ENCODE data around the gene PDE4DIP.
"Not testable (repeated sequence)": the region's sequence is repeated elsewhere in the genome, so short reads cannot be mapped to it uniquely, and the experiment has no call there.

The PDE4DIP gene

GRCh38 chr1:148966084-148966483 lies 121.9 kb downstream of the PDE4DIP start:
- DNase-seq (ENCODE audit: low spot score); FAIRE-seq: not testable (repeated sequence)

GRCh38 chr1:148967580-148967979 lies 123.4 kb downstream of the PDE4DIP start:
- not testable (repeated sequence) for FAIRE-seq; DNase-seq (ENCODE audit: low spot score)

DNA sequence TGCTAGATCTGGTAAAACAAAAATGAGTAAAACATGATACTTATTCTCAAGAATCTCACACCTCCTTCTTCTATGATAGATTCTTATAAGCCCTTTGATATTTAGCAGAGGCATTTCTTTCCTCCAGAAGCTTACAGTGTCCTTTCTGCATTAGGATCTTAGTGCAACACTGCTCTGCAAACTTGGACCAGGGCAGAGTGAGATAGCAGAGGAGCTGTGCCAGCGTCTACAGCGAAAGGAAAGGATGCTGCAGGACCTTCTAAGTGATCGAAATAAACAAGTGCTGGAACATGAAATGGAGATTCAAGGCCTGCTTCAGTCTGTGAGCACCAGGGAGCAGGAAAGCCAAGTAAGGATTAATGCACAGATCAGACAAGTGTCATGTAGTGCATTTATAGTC lies 124.5 kb downstream of the PDE4DIP start:
- not testable (repeated sequence) for DNase-seq (ENCODE audit: low spot score); FAIRE-seq

DNA sequence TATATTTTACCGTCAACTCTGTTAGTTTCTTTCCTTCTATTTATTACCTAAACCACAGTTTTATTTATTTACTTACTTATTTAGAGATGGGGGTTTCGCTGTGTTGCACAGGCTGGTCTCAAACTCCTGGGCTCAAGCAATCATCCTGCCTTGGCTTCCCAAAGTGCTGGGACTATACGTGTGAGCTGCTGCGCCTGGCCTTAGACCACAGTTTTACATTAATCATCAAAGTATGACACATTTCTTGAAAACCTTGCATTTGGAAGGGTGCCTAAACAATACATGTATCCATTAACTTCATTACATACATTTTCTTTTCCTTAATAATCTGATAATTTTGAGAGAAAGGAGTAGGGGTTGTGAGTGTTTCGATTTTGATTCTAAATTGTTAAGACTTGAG lies 124.9 kb downstream of the PDE4DIP start:
- DNase-seq (ENCODE audit: low spot score); FAIRE-seq: not testable (repeated sequence)

- not testable (repeated sequence) for FAIRE-seq; DNase-seq (ENCODE audit: low spot score)
These were observed 131.2 kb downstream of the PDE4DIP start for GRCh38 chr1:148975453-148975852.

DNA sequence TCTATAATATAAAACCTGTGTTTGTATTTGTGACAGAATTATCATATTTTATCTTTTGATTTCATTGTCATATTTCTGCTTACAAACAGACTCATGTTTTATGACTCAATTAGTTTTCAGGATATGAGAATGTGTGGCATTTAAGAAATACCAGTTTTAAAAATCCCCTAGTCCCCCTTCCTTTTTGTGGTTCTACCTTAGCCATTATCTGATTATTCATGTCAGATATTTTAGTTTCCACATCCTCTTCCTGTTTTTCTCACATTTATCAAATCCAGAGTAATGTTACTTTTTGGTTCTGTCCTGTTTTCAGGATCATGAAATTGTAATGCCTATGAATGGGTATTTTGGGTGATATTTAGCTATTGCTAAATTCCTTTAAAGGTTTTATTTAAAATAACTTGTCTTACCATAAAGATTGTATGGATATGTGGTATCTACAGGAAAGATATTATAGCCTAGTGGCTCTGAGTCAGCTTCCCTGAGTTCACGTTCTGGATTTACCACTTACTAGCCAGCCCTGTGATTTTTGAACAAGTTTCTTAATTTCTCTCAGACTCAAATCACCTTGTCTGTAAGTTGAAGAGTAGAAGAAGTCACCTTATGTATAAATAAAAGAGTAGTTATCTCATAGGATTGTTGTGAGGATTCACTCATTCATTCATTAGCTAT lies 131.8 kb downstream of the PDE4DIP start:
- DNase-seq (ENCODE audit: low spot score); FAIRE-seq: not testable (repeated sequence)

DNA sequence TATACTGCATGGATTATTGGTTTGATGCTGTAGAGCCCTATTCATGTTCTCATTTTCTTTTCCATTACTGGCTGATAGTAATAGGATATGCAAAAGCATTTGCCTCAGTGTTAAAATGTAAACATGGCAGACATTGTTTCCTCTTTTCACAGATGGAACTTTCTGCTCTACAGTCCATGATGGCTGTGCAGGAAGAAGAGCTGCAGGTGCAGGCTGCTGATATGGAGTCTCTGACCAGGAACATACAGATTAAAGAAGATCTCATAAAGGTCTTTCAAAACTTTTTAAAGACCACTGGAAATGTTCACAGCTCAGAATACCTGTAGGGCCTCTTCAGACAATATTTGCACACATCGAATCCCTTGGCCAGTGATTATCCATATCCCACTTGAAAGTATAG lies 133.6 kb downstream of the PDE4DIP start:
- FAIRE-seq; DNase-seq (ENCODE audit: low spot score): not testable (repeated sequence)

GRCh38 chr1:148989378-148989777 lies 145.2 kb downstream of the PDE4DIP start:
- not testable (repeated sequence) for DNase-seq (ENCODE audit: low spot score); FAIRE-seq

DNA sequence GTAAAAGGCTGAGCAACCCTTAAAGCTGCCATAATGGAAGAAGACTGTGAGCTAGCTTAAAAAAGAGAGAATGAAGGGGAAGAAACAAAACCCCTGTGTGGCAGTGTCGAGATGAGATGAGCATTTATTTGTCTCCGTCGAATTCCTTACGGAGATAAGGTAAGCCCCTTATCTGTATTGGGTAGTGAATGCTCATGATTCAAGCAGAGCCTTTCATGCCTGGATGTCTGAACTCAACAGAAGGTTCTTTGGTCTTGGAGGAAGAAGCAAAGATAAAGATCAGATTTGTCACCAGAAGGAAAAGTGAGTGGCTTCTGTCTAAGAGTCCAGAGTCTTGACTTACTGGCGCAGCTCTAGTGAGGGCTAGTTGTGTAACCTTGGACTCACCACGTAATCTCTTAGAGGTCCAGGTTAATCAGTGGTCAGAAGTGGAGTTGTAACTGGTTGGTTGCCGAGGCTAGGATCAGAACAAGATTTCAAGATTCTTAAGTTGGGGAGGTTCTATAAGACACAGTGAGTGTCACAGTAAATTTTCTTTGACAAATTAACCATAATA lies 146.1 kb downstream of the PDE4DIP start:
- not testable (repeated sequence) for FAIRE-seq; DNase-seq (ENCODE audit: low spot score)

DNA sequence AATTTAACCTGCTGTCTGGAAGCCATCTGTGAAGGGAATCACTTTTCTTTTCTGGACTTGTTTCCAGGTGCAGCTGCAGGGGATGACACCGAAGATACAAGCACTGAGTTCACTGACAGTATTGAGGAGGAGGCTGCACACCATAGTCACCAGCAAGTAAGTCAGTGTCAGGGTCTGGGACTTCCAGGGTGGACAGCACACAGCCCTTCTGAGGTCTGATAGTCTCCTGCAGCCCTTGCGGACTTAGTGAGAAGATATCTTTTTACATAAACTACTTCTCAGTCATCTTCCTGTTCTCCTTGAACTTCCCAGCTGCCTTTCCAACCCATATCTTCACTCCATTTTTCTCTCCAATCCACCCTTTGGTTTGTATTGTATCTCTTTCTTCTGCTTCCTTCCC lies 147.6 kb downstream of the PDE4DIP start:
- peak; percentile 63 for FAIRE-seq

DNA sequence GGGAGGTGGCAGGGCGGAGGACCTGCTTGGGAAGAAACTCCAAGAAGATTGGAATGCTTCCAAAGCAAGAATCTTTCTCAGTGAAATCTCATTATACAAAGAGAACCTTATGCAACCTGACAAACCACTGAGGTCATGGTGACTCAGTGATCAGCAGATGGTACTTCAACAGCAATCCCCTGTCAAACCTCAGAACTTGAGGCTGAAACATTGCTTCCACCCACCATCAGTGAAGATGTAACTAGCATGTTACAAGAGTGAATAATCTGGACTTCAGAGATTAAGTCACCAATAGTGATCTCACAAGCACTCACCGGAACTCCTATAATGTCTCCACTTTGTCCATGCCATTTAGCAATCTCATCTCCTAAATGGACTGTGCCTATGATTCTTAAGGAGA lies 148.1 kb downstream of the PDE4DIP start:
- FAIRE-seq, result peak; percentile 66
- not testable (repeated sequence) for DNase-seq (ENCODE audit: low spot score)

More for the DNA sequence above, 147.6 kb downstream of the PDE4DIP start:
- DNase-seq (ENCODE audit: low spot score), result not testable (repeated sequence)

GRCh38 chr1:148996449-148997224 lies 152.4 kb downstream of the PDE4DIP start:
- DNase-seq (ENCODE audit: low spot score); FAIRE-seq: not testable (repeated sequence)

- not testable (repeated sequence) for FAIRE-seq; DNase-seq (ENCODE audit: low spot score)
These were observed 153.2 kb downstream of the PDE4DIP start for GRCh38 chr1:148997405-148997804.

DNA sequence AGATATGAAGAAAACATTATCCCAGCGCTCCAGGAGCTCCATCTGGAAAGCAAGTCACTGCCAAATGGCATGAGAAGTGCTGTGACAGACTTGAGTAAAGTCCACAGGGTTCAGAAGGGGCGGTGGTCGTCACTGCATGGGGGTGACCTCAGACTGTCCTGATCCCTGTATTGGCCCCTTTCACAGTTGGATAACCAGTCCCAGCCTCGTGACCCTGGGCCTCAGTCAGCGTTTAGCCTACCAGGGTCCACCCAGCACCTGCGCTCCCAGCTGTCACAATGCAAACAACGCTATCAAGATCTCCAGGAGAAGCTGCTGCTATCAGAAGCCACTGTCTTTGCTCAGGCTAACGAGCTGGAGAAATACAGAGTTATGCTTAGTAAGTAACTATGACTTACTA lies 158.4 kb downstream of the PDE4DIP start:
- DNase-seq (ENCODE audit: low spot score); FAIRE-seq: not testable (repeated sequence)

DNA sequence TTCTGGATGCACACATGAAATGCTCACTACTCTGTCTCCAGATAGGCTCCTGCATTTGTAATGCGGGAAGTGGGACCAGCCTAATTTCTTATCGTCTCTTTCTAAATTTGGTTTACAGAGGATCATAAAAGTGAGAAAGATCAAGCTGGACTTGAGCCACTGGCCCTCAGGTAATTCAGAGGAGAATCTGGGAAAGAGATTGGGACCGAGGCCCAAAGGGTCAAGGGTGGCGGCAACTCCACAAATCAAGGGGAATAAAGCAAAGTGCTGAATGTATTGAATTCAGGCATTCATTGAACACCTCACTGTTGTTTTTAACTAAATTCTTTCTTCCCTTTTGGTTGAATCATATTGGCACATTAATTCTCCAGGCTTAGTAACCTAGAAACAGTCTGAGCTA lies 164.1 kb downstream of the PDE4DIP start:
- not testable (repeated sequence) for FAIRE-seq; DNase-seq (ENCODE audit: low spot score)

- DNase-seq (ENCODE audit: low spot score); FAIRE-seq: not testable (repeated sequence)
These were observed 164.5 kb downstream of the PDE4DIP start for GRCh38 chr1:149008769-149009168.

DNA sequence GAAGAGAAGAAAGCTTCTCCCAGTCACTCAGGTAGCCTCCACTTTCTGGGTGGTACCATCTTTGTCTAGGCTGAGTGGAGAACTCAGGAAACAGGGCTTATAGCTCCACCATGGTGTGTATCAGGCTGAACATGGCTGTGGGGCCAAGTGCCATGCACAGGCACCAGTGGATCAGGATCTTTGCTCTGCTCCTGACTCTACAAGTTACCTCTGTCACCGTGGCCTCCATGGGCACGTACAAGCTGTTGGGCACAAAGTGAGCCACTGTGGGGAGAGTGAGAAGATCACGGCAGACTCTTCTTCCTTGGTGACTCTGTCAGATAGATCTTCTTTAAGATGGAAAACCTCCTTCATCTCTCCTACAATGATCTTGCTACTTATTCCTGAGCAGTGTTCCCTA lies 165.5 kb downstream of the PDE4DIP start:
- not testable (repeated sequence) for DNase-seq (ENCODE audit: low spot score); FAIRE-seq

- DNase-seq (ENCODE audit: low spot score); FAIRE-seq: not testable (repeated sequence)
These were observed 168.4 kb downstream of the PDE4DIP start for GRCh38 chr1:149012599-149012998.

DNA sequence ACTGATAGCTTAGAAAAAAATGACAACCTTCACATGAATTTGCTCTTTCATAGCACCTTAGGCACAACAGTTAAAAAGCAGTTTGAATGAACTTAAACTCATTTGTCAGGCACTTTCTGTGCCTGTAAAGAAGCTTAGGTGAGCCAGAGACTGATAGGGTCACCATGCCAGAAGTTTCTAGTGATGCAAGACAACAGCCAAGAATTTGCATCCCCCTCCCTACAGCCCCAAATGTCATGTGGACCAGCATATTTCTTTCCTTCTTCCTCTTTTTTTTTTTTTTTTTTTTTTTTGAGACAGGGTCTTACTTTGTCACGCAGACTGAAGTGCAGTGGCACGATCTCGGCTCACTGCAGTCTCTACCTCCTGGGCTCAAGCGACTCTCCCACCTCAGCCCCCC lies 169.3 kb downstream of the PDE4DIP start:
- not testable (repeated sequence) for DNase-seq (ENCODE audit: low spot score); FAIRE-seq

- not testable (repeated sequence) for DNase-seq (ENCODE audit: low spot score); FAIRE-seq
These were observed 171.3 kb downstream of the PDE4DIP start for GRCh38 chr1:149015522-149015921.

DNA sequence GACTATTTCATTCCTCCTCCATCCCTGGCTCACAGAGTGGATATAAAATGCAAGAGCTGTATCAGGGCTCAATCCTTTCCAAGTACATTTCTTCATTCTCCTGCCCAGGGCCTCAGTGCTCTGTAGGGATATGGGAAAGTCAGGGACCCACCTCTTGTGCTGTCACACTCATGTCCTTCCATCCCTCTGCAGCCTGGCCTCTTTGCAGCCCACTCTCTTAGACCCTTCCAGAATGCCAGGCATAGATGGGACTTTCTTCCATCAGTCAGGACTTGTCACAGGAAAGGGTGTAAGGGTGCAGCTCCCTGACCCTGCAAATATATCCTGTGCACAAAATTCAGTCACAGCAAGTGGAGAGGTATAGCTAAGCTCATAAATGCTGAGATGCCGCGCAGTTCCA lies 172.4 kb downstream of the PDE4DIP start:
- DNase-seq (ENCODE audit: low spot score); FAIRE-seq: not testable (repeated sequence)

DNA sequence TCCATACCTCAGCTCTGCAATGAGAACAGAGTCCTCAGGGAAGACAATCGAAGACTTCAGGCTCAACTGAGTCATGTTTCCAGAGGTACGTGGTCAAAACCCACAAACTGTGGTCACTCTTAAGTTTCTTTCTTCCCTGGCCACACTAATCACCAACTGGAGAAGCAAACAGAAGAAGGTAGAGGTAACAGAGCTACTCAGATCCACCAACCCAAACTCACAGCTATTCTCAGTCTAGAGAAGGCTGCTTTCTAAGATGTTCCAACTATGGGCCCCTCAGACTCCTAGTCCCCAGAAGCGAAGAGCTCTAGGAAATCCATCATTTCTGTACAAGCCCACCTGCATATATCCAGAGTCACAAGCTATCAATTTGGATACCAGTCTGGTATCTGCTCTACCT lies 174.3 kb downstream of the PDE4DIP start:
- not testable (repeated sequence) for FAIRE-seq; DNase-seq (ENCODE audit: low spot score)

Measured in urothelium cell line (cell line).